HPDE6-E6E7 (cell line): ENCODE data around the gene ZFPL1.
"Not testable (repeated sequence)": the region's sequence is repeated elsewhere in the genome, so short reads cannot be mapped to it uniquely, and the experiment has no call there.

ENCODE experiments used
- DNase-seq: peaks from one replicate; pipeline ENCODE4 v3.0.0; 2011; ENCODE audit warnings: missing footprints; ENCODE audit errors: extremely low spot score

The ZFPL1 gene

DNA sequence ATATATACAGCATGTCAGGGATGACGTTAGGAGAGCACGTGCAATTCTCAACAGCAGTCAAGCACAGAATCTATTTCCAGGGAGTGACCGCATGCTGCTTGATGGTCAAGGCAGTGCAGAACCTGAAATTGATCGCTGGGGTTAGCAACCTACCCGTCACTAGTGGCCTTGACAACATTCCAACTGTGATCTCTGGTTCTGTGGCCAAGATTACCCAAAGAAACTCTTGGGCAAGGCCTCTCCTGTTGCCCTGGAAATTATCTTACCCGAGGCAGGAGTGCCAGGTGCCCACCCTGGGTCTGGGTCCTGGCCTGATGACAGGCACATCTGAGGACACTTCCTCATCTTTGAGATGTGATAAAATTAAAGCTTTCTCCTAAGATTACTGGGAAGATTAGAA is 29.8 kb downstream of the ZFPL1 start:
- DNase-seq: no peak

DNA sequence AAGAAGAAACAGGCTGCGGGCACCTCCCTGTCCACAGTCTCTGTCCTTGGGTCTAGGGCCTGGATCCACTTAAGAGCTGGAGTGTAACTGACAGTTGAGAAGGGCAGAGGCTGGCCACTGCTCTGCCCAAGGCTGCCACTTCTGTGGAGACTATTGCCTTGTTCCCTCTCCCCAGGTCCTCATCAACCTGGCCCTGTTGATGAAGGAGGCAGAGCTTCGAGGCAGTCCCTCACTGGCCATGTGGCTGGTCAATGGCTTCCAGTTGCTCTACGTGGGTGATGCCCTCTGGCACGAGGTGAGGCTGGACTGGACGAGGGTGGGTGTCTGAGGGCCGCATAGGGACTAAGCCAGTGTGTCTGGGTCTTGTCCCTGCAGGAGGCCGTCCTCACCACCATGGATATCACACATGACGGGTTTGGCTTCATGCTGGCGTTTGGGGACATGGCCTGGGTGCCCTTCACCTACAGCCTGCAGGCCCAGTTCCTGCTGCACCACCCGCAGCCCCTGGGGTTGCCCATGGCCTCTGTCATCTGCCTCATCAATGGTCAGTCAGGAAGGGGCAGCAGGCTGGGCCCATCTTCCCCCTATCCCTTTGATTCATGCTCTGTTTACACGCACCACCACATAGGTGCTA is 30.6 kb downstream of the ZFPL1 start:
- DNase-seq: no peak

DNA sequence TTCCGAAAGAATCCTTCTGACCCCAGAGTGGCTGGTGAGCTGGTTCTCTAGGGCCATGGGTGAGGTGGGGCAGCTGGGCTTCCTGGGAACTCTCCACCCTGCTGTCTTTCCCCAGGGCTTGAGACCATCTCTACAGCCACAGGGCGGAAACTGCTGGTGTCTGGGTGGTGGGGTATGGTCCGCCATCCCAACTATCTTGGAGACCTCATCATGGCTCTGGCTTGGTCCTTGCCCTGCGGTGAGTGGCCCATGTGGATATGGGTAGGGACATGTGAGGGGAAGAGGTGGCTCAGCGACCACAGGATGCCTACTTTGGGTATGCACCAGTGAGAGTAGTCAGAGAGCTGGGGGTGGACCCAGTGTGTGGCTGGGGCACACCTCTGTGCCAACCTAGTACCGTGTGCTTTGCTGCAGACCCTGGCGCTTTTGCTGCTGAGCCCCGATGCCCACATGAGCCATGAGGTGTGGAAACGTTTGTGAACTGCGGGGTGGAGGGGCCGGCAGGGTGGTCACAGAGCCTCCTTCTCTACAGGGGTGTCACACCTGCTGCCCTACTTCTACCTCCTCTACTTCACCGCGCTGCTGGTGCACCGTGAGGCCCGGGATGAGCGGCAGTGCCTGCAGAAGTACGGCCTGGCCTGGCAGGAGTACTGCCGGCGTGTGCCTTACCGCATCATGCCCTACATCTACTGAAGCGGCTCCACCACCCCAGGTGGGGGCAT is 31.5 kb downstream of the ZFPL1 start:
- DNase-seq: no peak

DNA sequence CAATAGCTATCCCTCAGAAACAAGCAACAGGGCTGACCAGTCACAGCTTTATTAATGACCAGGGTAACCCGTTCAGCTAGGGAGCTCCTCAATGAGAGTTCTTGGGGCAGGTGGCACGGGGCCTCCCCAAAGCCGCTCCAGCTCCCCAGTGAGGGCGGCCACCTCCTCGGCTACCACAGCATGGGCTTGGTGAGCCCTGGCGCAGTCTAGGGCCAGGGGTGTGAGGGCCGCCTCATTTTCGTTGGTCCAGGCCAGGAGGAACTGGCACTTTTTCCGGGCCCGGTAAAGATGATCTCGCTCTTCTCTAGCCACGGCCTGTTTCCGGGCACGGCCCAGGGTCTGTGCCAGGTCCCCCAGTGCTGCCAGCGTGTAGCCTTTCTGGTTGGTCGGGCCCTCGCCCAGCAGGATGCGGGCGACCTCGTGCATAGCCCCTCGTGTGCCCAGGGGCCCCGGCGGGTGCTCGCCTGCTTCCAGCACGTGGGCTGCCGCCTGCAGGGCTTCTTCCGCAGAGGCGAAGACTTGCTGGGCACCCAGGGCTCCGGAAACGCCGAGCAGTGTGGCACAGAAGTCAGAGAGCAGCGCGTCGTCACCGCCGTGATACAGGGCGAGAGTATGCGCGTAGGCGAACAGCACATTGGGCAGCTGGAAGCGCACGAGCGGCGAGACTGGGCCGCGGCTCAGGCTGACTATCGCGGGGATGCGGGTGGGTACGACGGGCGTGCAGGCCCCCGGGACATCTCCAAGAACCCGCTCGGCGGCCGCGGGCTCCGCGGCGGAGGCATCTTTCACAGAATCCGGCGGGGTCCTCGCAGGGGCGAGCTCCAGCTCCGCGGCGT is 32.6 kb downstream of the ZFPL1 start:
- DNase-seq: no peak

DNA sequence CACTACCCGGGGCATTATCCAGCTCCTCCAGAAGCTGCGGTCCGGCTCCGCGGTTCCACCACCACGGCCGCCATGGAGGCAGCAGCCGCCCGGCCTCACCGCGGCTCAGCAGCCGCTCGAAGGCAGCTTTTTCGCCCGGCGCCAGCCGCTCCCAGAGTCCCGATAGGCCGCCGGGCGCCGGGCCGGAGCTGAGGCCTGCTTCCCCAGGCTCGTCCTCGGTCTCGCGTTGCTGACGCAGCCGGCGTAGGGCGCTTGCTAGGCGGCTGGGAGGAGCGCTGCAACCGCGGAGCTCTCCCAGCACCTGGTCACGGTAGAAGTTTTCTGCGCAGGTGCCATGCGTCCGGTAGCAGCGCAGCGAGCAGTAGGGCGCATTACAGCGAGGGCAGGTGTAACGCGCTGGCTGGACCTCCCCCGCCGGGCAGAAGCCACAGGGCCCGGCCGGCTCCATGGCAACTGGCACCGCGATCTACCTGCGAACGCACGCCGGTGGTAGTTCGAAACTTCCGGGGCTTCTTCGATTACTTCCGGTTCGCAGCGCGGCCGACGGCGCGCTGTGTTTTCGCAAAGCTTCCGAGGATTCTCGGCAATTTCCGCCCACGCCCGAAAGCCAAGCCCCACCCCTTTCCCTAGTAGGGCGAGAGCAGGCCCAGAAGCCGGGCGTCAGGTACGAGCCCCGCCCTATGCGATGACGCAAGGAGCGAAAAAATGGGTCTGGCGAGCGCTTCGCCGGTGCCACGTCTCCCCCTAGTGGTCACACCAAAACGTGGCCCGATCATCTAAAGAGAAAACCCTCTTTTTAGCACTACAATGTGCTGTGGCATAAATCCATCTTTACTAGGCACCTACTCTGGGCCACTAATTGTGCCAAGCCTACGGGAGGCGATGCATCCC is 33.4 kb downstream of the ZFPL1 start, which contains the start of gene ZNHIT2:
Gene ZNHIT2, minus strand, starts transcription at position 496 of the 891 bp plus-strand sequence. Its CDS starts 48 bp downstream, at position 448.
- peak; percentile 84 for DNase-seq

DNA sequence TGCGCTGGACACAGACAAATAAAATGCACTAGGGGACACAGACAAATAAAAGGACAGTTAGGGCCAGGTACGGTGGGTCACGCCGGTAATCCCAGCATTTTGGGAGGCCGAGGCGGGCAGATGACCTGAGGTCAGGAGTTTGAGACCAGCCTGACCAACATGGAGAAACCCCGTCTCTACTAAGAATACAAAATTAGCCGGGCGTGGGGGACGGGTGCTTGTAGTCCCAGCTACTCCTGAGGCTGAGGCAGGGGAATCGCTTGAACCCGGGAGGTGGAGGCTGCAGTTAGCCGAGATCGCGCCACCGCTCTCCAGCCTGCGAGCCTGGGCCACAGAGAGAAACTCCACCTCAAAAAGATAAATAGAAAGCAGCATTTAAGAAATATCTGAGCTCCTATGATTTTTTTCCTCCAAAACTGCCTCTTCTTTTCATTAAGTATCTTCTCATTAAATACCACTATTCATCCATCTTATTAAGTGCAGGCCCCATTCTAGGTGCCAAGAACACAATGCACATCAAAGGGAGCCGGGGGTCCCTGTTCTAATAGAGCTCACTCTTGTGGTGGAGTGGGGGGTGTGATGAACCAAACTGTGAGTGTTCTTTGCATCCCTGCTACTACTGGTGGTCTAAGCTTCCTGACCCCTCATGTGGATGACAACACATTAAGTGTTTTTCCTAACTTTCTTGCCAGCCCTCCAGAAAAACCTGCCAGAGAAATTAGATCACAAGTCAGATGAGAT is 34.2 kb downstream of the ZFPL1 start:
- no peak for DNase-seq

DNA sequence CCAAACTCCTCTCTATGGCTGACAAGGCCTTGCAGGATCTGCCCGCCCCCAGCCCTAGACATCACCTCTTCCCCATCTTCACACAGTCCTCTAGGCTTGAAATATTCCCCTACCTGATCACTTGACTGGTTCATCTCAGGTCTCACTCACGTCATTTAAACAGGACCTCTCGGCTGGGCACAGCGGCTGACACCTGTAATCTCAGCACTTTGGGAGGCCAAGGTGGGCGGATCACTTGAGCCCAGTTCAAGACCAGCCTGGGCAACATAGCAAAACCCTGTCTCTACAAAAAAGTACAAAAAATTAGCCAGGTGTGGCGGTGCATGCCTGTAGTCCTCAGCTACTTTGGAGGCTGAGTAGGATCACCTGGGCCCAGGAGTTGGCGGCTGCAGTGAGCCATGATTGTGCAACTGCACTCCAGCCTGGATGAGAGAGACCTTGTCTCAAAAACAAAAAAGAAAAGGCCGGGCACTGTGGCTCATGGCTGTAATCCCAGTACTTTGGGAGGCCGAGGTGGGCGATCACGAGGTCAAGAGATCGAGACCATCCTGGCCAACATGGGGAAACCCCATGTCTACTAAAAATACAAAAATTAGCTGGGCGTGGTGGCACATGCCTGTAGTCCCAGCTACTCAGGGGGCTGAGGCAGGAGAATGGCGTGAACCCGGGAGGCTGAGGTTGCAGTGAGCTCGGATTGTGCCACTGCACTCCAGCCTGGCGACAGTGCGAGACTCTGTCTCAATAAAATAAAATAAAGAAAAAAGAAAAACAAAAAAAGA is 35.1 kb downstream of the ZFPL1 start:
- not testable (repeated sequence) for DNase-seq

DNA sequence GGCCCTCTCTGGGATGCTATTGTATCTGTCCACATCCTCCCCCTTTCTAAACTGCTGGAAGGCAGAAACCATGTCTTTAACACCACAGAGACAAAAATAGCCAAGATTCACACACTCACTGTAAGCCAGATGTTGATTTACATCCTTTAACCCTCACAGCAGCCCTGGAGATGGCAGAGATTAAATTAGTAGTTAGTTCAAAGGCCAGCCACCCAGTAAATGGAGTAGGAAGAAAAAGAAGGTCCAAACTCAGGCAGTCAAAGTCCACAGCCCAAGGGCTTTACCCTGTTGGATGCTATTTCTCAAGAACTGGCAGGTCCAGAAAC is 35.6 kb downstream of the ZFPL1 start:
- DNase-seq: no peak

DNA sequence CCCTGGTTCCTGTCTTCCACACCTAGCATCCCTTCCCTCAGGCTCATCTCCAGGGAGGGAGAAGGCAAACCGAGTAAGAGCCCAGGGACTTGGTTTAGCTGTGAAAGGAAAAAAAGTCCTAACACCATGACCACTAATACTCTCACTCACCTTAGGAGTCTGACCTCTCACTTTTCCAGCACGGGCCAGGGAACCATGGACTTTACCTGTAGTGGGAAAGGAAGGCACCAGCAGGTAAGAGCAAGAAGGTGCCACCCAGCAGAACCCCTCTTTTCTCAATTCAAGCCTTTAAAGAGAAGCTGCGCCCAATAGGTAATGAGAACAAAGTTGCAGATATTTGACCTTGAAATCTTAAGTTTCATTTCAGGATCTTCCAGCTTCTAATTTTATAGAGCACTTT is 36.8 kb downstream of the ZFPL1 start:
- no peak for DNase-seq

DNA sequence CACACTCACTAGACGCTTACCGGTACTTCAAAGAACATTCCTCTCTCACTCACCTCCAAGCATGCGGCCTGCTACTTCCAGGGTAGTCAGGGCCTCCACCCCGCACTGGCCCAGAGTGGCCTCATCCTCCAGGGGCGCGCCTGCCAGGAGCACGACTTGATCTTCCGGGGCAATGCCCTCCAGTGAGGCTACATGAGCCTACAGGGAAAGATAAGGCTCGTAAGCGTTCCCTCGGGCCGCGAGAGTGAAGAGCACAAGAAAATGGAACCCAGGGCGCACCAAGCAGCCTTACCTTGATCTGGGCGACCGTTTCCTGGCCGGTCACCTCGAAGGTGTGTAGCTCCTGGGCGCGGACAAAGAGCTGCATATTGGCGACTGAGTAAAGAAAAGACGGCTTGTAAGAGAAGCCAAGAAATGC is 37.4 kb downstream of the ZFPL1 start:
- no peak for DNase-seq

DNA sequence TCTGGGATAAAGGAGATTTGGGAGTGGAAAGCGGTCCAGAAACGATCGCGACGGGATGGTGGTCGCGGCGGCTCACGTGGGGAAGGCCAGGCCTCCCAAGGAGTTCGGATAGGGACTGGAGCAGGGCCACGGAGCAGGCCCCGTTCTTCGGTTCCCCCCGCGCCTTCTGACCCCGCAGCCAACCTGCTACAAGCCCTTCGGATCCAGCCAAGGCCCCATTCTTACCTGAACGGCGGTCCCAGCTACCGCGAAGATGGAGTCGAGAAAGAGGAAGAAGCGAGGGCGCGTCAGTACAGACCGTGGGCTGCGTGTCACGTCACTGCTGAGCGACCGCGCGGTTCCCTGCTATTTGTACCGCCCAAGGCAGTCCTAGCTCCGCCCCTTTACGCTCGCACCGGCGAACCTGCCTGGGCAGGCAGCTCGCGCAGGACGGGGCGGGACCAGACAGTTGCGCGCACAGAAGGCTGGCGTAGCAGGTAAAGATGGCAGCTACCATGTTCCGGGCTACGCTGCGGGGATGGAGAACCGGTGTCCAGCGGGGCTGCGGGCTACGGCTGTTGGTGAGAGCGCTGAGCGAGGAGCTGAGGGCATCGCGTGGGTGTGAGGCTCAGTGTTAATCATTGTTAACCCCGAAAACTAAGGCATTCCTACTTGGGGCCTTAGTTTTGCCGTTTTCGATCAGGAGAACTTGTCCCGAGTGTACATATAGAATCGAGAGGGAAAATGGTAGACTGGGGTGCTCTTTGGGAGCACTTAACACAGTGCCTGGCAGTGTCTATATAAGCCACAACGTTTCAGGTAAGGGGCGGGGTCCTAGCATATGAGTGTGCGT is 38.1 kb downstream of the ZFPL1 start, which contains the start of the genes FAU and MRPL49:
Gene FAU, minus strand, starts transcription at position 270 of the 832 bp plus-strand sequence. CDS start 321 bp downstream, outside the sequence.
Gene MRPL49, plus strand, starts transcription at position 457 of the 832 bp plus-strand sequence. Its CDS starts 26 bp downstream, at position 483.
- peak; percentile 94 for DNase-seq

DNA sequence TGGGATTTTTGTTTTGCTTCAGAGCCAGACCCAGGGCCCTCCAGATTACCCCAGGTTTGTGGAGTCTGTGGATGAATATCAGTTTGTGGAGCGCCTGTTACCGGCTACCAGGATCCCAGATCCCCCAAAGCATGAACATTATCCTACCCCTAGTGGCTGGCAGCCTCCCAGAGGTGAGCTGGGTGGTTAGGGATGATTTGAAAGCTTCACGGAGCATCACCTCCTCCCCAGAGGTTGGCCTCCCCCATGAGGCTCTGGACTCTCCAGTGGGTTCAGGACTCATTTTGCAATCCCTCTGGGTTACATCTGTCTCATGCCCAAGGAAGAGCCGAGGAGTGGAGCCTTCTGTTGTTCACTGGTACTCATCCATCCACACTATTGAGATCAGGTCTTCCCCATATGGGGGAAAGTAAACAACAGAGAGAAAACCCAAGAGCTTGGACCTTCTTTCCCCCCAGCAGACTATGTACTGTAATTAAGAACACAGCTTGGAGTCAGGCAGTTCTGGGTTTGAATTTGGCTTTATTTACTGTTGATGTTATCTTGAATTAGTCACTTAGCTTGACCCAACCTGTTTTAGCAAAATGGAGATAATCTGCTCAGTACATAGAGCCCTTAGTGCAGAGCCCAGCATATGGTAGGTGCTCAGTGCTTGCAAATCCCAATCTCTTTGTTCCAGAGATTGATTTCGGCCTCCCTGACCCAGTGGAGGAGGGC is 40.6 kb downstream of the ZFPL1 start:
- DNase-seq: no peak

DNA sequence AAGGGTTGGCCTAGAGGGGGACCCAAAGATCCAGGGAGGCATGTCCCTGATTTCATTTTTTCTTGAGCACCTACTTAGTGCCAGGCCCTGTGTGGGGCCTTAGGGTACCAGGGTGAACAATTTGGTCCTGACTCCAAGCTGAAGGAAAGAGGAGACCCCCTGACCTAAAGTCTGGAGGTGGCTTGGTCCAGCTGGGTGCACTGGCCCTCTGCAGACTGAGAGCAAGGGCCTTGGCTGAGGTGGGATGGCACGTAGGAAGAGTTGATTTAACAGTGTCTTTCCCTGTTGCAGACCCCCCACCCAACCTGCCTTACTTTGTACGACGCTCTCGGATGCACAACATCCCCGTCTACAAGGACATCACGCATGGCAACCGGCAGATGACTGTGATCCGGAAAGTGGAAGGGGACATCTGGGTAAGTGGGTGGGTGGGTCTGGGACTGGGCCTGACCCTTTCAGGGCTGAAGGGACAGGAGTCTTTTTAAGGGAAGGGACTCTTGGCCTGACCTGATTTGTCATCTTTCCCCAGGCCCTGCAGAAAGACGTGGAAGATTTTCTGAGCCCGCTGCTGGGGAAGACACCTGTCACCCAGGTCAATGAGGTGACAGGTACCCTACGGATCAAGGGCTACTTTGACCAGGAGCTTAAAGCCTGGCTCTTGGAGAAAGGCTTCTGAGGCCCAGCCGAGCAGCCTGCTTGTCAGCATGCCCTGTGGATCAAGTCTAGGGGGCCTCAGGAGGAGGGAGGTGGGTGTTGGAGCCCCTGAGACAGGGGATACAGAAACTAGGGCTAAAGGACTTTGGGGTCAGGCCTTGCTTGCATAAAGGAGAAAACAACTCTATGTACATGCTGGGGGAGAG is 41.4 kb downstream of the ZFPL1 start:
- no peak for DNase-seq

DNA sequence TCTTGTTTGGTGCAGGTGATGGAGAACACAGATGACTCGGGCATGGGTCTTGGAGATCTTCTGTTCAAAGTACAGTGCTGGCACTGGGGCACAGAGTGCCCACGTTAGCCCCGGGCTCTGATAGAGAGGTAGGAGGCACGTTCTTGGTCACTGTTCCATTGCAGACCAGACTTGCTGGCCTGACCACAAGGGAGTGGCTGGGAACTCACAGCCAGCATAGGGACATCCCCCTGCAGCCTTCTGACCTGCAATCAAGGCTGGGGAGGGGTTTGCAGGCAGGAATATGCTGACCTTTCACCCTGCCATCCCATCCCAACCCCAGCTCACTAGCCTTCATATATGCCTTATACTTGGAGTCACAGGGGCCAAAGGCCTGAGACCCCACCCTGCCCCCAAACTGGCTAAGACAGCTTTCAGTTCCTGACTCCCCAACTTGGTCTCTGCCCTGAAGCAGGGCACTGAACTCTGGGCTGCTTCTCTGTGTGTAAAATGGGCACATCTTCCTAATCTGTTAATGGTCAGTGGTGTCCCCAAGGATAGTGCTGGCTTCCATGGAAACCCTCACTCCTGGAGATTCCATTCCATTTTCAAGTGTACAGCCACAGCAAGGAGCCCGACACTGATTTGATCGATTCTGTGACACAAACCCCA is 42.7 kb downstream of the ZFPL1 start:
- no peak for DNase-seq

DNA sequence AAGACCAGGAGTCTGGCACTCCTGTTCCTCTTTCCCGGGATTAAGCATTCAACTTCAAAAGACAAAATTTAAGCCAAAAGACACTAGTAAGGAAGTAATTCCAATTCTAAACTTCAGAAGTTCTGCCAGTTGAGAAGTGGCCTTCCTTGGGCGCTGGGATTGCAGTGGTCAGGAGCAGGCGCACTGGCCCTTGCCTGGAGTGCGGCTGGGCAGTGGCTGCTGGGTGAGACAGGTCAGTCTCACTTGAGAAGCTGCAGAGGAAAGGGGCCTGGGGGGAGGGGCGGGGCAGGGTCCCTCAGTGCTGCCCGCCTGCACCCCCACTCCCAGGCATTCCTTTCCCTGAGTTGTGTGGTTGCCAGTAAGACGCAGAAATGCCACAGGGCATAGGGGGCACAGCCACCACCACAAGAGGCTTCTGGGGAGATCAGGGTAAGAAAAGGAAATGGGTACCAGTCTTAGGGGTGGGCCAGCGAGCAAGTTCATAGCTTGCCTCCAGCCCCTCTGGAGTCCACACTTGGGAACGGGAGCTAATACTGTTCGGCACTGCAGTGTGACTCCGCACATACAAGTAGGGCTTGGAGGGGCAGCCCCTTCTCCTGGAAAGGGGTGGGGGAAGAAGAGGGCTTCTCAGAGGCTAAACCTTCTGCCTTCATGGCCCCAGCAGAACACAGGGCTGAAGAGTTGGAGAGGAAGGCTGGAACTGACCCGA is 43.6 kb downstream of the ZFPL1 start:
- no peak for DNase-seq
